Measurements from ENCODE around the gene NIF3L1.

DNA sequence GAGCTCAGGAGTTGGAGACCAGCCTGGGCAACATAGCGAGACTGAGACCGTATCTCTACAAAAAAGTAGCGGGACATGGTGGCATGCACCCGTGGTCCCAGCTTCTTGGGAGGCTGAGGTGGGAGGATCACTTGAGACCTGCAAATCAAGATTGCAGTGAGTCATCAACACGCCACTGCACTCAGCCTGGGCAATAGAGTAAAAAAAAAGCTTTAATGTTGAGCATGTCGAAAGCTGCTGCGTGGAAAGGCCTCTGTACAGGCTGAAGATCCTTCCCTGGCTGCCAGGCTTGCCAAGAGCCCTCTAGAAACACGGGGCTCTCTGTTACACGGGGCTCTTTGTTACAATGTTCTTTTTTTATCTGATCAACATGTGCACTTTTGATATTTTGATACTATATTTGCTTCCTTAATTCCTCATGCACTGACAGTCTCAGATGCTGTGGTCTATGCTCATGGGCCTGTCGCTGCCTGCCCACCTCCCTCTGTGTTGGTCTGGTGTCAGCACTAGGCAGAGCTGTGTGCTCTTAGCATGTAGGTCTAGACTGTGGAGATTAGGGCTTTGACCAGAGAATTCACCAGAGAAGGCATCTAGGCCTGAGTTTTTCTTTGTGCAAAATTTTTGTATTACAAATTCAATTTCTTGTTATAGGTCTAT lies 43.4 kb upstream of the NIF3L1 start:
- no peak for TF ChIP-seq CTCF (conservative IDR thresholded peaks at IDR 0.05)
- no peak for TF ChIP-seq EZH2 (IDR thresholded peaks at IDR 0.05; ENCODE audit: low read depth)
